C4-2B (cell line): ENCODE data around the gene MLH1.
"Not testable (repeated sequence)": the region's sequence is repeated elsewhere in the genome, so short reads cannot be mapped to it uniquely, and the experiment has no call there.

Source experiments
- H3K27ac ChIP-seq: fragments of 450-650 bp; 2 replicates; pipeline ENCODE4 v1.5.1; 2017
- ZFX ChIP-seq: fragments of 450-650 bp; IDR thresholded peaks from 2 replicates; pipeline ENCODE4 v1.6.1; 2017
- TF ChIP-seq, protein P1 (sequence below): fragments of 450-650 bp; conservative IDR thresholded peaks from 2 replicates; pipeline ENCODE4 v1.5.1; 2017; ENCODE audit warnings: mild to moderate bottlenecking

MLH1 gene

DNA sequence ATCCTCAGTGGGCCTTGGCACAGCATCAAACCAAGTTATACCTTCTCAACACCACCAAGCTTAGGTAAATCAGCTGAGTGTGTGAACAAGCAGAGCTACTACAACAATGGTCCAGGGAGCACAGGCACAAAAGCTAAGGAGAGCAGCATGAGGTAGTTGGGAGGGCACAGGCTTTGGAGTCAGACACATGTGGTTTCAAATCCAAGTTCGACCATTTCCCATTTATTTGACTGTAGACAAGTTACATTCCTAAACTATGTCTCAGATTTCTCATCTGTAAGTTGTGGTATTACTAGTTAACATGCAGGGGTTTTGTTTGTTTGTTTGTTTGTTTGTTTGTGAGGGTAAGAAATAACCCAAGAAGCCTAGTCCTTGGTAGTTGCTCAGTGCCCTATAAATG, 46.9 kb downstream of the MLH1 start:
- TF ChIP-seq, protein P1, sequence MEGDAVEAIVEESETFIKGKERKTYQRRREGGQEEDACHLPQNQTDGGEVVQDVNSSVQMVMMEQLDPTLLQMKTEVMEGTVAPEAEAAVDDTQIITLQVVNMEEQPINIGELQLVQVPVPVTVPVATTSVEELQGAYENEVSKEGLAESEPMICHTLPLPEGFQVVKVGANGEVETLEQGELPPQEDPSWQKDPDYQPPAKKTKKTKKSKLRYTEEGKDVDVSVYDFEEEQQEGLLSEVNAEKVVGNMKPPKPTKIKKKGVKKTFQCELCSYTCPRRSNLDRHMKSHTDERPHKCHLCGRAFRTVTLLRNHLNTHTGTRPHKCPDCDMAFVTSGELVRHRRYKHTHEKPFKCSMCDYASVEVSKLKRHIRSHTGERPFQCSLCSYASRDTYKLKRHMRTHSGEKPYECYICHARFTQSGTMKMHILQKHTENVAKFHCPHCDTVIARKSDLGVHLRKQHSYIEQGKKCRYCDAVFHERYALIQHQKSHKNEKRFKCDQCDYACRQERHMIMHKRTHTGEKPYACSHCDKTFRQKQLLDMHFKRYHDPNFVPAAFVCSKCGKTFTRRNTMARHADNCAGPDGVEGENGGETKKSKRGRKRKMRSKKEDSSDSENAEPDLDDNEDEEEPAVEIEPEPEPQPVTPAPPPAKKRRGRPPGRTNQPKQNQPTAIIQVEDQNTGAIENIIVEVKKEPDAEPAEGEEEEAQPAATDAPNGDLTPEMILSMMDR: no peak
- no peak overlapping the region for H3K27ac ChIP-seq

DNA sequence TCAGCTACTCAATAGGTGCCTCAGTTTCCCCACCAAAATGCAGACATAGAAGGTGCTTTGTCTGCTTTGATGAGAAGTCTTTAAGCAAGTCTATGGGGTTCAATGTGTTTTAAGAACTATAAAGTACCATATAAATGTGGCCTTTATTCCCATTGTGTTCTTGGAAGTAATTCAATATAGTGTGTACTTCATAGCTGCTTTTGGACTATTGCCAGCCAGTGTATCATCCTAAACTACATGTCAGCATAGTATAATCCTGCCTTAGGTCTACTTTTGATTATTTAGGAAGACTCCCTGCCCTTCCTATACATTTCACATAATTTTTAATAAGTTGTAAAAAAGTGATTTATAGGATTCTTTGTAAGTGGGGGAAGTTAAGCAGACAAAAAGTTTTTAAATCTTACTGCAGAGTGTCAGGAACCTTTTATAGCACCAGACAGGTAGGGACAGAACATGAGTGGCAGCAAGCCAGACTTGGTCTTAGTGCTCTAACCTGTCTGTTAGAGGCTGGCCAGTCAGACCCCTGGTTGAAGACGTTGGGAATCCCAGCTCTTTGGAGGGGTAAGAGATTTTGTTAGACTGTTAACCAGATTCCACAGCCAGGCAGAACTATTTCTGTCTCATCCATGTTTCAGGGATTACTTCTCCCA, 48.4 kb downstream of the MLH1 start:
- TF ChIP-seq ZFX: no peak
- TF ChIP-seq, protein P1: no peak
- no peak overlapping the region for H3K27ac ChIP-seq

DNA sequence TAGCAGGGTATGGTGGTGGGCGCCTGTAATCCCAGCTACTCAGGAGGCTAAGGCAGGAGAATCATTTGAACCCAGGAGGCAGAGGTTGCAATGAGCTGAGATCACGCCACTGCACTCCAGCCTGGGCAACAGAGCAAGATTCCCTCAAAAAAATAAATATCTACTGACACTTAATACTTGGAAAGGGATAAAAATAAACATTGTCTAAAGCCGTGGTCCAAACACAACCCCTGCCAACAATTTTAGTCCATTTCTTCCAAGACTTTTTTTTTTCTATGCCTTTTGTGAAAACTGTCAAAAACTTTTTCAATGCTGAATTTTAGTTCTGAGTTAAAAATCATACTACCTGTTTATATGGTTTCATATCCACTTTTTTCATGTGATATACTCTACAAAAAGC, 49.4 kb downstream of the MLH1 start:
- not testable (repeated sequence) for H3K27ac ChIP-seq

DNA sequence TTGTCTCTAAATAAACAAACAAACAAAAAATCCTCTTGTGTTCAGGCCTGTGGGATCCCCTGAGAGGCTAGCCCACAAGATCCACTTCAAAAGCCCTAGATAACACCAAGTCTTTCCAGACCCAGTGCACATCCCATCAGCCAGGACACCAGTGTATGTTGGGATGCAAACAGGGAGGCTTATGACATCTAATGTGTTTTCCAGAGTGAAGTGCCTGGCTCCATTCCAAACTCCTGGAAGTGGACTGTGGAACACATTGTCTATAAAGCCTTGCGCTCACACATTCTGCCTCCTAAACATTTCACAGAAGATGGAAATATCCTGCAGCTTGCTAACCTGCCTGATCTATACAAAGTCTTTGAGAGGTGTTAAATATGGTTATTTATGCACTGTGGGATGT, 57.0 kb downstream of the MLH1 start:
- H3K27ac ChIP-seq: no peak overlapping the region
- no peak for TF ChIP-seq ZFX
- TF ChIP-seq, protein P1: no peak

DNA sequence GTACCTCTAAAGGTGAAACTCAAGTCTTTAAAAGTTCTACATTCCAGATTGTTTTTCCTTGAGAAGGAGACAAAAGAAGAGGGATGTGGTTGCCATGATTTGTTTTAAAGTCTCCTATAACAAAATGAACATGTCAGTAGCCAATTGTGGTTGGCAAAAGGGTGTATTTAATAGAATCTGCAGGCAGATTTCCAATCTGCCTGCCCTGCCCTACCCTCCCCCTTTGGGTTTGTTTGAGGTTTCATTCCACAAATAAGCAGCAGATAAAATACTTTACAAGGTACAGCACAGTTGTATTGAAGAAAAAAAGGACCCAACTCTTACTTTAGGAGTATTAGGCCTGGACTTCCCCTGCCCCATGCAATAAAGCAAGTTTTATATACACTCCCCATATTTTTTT, 59.5 kb downstream of the MLH1 start:
- no peak overlapping the region for H3K27ac ChIP-seq

DNA sequence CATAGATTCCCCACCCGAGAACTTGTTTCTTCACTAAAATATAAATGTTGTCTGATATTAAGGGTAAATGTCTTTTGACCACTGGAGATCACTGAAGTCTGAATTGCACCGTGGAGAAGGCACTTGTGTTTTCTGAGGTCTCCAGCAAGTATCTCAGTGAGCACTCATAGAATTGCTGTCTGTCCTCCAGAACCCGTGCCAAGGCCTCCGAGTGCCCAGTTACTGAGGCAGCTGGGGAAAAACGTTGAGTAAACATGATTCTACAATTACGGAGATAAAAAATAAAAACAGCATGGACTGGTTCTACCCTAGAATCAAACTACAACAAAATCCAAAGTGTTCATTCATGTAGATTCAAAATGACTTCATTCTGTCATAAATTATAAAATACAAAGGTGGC, 60.0 kb downstream of the MLH1 start:
- TF ChIP-seq, protein P1: no peak
- no peak for TF ChIP-seq ZFX
- peak overlapping the region; percentile 52 for H3K27ac ChIP-seq

More for the DNA sequence above, 59.5 kb downstream of the MLH1 start:
- TF ChIP-seq ZFX: no peak
- TF ChIP-seq, protein P1: no peak

DNA sequence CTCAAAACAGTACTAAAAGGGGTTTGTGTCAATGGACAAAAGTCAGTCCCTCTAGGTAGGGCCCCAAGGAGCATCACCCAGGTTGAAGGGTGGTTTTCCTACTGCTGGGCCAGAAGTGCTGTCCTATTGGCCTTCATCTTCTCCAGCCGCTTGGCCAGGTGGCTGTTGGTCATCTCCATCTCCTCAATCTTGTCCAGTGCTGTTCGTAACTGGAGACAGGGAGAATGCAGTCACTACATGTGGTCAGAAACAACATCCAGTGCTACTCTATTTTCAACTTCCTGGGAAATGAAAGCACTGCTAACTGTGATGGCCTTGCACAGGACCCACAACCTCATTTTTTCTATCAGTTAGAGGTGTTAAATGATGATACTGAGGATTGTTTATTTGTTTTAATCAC, 60.4 kb downstream of the MLH1 start:
- TF ChIP-seq, protein P1: no peak
- TF ChIP-seq ZFX: no peak
- peak overlapping the region; percentile 52 for H3K27ac ChIP-seq

DNA sequence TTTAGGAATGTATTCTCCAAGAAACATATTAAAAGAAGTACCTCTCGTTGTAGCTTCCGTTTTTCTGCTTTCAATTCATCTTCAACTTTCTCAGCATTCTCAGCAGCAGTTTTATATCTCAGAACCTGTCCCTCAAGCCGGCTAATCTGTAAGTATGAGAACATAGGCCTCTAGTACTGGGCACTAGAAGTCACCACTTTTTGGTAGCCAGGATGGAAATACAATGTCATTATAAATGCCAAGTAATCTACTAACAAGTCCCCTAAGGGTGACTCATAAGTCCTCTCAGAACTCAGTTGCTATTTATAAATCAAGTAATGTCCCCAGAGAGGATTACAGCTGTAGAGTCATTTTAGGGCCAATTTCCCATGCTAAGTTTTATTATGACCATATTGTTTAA, 61.1 kb downstream of the MLH1 start:
- TF ChIP-seq, protein P1: no peak
- H3K27ac ChIP-seq: no peak overlapping the region

DNA sequence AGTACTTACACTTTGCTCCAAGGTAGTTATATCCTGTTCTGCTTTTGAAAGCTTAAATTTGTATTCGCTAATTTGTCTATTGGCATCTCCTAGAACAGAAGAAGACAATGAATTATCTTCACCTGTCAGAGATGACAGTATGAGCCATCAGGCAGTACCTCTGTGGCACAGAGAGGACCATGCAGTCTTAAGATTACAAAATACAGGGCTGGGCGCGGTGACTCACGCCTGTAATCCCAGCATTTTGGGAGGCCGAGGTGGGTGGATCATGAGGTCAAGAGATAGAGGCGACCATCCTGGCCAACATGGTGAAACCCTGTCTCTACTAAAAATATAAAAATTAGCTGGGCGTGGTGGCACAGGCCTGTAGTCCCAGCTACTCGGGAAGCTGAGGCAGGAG, 61.8 kb downstream of the MLH1 start:
- not testable (repeated sequence) for H3K27ac ChIP-seq
